Right cardiac atrium (tissue), 5 donors: Measurements from ENCODE around the gene COPS8. TPM values are rescaled to one million over a fixed set of nuclear protein-coding genes. Genes with fewer than 3 reads are reported as not detected.

ENCODE experiments used
- ATAC-seq, 2 donors: fragments of 200-7000 bp; cut with Tn5 transposase; one replicate each; pipeline versions ENCODE4 v1.8.0 to v1.9.1; 2020; ENCODE audit warnings: moderate library complexity in 2 of 2, mild to moderate bottlenecking in 1 of 2
- DNase-seq, 3 donors: peaks; one replicate each; pipeline ENCODE4 v3.0.0-alpha.2; 2020
- H3K27ac ChIP-seq: one replicate; pipeline ENCODE4 v1.5.1; 2013; ENCODE audit warnings: mild to moderate bottlenecking, low read length, control low read depth, moderate library complexity
- H3K27me3 ChIP-seq: one replicate; pipeline ENCODE4 v1.6.1; 2013; ENCODE audit not compliant: control insufficient read depth, insufficient read depth
- H3K4me1 ChIP-seq: one replicate; pipeline ENCODE4 v1.6.1; 2013; ENCODE audit warnings: low read length; ENCODE audit not compliant: control insufficient read depth, insufficient read depth
- H3K4me3 ChIP-seq: one replicate; pipeline ENCODE4 v1.5.1; 2013; ENCODE audit warnings: low read length, control low read depth
- H3K9me3 ChIP-seq: one replicate; pipeline ENCODE4 v1.6.1; 2013; ENCODE audit warnings: low read length; ENCODE audit not compliant: control insufficient read depth
- WGBS: extraction: QIAGEN DNeasy Blood & Tissue Kit; methylation state at CpG from one replicate; pipeline ENCODE4 v1.1.7; 2013; 5-methylcytosine and 5-hydroxymethylcytosine counted together
- intact Hi-C, 4 donors: fragments of 100-400 bp; cut with DNase I; formaldehyde crosslinking; loops; one replicate each; pipeline versions ENCODE4 v1.11.0 to v1.14.0; 2022 to 2023
- long read RNA-seq, 4 donors: library from polyadenylated mRNA; unstranded; transcript quantifications; one replicate each; pipeline ENCODE4 v2.0.0, GENCODE V29; 2020 to 2021
- polyA plus RNA-seq: library from polyadenylated mRNA; stranded (reverse); fragments of 200-250 nt; gene quantifications from one replicate; pipeline ENCODE4 v1.2.3, GENCODE V29; 2013
- total RNA-seq, 4 donors: library from RNA; stranded (reverse); fragmentation: NEBNext Ultra II Directional; extraction: Animal tissue kit (Norgen Biotek cat#: 25700); gene quantifications; one replicate each; pipeline ENCODE4 v1.2.1, GENCODE V29; 2021
- donor health status: healthy with polysubstance abuse.
- donor health status: DM: no; HTN: yes; CAD: no.
- donor health status: DM: no; HTN: no; CAD: no.
- donor health status: DM: no; HTN: yes; CAD: no; lungs with severe emphysema.
- donor health status: DM: yes; HTN: yes; CAD: no.

Gene COPS8
- total RNA-seq (10 to 100 TPM; 70.1 to 91.4 (median 87.8) TPM), polyA plus RNA-seq (76.4 TPM)
- long read RNA-seq, donor 1, full-length matches to known transcripts = 124 of 135 reads
- long read RNA-seq, donor 1, partial matches to known transcripts = 1 of 135 reads
- long read RNA-seq, donor 1, other reads (novel, unspliced or antisense) = 10 of 135 reads
- long read RNA-seq, donor 2, full-length matches to known transcripts = 44 of 47 reads
- long read RNA-seq, donor 2, partial matches to known transcripts = 0 of 47 reads
- long read RNA-seq, donor 2, other reads (novel, unspliced or antisense) = 3 of 47 reads
- long read RNA-seq, donor 3, full-length matches to known transcripts = 200 of 219 reads
- long read RNA-seq, donor 3, partial matches to known transcripts = 3 of 219 reads
- long read RNA-seq, donor 3, other reads (novel, unspliced or antisense) = 16 of 219 reads
- long read RNA-seq, donor 4, full-length matches to known transcripts = 44 of 49 reads
- long read RNA-seq, donor 4, partial matches to known transcripts = 1 of 49 reads
- long read RNA-seq, donor 4, other reads (novel, unspliced or antisense) = 4 of 49 reads

DNA sequence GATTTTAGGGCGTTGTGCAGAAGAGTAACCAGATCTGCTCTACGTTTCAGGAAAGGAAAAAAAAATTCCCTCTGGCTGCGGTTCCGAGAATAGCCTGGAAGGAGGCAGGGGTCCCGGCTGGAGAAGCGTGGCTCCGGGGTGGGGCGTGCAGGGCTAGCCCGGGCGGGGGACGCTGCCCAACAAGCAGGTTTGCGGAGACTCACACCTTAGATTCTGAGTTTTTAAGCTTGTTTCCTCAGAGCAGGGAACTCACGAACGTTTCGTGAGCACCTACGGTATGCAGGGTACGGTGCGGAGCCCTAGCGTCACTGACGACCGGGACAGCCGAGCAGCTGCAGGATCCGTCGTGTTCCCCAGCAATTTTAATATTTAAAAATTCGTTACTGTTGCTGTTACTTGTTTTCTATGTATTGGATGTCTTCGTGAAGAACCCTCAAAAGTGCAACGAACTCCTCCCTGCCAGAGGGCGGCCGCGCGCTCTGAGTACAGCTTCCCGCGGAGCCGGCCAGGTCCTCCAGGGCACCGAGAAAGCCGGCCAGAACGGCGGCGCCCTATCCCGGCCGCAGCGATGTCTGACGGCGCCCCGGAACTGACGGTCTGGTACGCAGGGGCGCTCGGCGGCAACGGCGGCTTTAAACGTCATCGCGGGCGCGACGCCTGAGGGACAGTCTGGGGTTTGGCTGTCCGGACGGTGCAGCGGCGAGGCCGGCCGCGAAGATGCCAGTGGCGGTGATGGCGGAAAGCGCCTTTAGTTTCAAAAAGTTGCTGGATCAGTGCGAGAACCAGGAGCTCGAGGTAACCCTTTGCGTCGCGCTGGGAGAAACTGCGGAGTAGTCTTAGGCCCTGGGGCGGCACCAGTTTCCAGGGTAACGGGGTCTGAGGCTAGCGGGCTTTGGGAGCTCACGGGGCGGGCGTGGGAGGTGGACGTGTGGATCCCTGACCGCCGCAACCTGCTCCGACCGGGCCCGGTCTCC lies at the start of gene COPS8:
TSS of gene COPS8 (plus strand) at position 642 of the 974 bp plus-strand sequence. CDS start at position 718, 76 bp downstream.
- Histone ChIP-seq H3K4me1 (no peaks in the 10 kb centered on the region), H3K9me3 (no peaks in the 10 kb centered on the region), H3K27me3 (no peaks in the 10 kb centered on the region), H3K27ac (peak within 1 kb of the TSS; percentile 98), H3K4me3 (peak within 1 kb of the TSS; percentile 77)
- DNase-seq (peak; percentile 96 to 99 (median 98)), ATAC-seq (peak; percentile 99)
- WGBS = under 1% methylated on average over 86 of the region's 86 CpGs
- intact Hi-C loops = no loop called here

- intact Hi-C loops = no loop called here
- no peaks in the 10 kb centered on the region for H3K27me3 ChIP-seq
- no peaks in the 10 kb centered on the region for H3K4me1 ChIP-seq
- no peaks in the 10 kb centered on the region for H3K9me3 ChIP-seq
- no peak overlapping the region for H3K4me3 ChIP-seq
- no peak overlapping the region for H3K27ac ChIP-seq
- ATAC-seq (no peak), DNase-seq (no peak)
- WGBS = 92% methylated on average over 14 of the region's 14 CpGs
These were observed 46.2 kb upstream of the COPS8 start for GRCh38 chr2:237039301-237040031.

DNA sequence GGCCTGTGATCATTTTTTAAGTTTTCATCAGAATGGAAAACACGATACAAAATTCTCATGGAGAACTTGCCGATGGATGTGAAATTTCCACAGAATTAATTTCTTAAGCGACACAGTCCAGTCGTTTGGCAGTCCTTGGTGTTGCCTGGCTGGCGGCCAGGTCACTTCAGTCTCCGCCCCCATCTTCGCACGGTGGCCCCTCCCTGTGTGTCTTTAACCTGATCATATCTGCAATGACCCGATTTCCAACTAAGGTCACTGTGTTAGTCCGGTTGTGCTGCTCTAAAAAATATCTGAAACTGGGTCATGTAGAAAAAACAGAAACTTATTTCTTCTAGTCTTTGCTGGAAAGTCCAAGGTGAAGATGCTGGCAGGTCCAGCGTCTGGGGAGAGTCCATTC lies 44.5 kb upstream of the COPS8 start:
- no peak overlapping the region for H3K27ac ChIP-seq
- peak; percentile 31 to 81 for ATAC-seq
- intact Hi-C loops = no loop called here
- no peak overlapping the region for H3K4me3 ChIP-seq
- H3K9me3 ChIP-seq = no peaks in the 10 kb centered on the region
- H3K4me1 ChIP-seq = no peaks in the 10 kb centered on the region
- DNase-seq = peak; percentile 68 to 88 (median 85)
- 36% methylated on average over 11 of the region's 11 CpGs for WGBS
- no peaks in the 10 kb centered on the region for H3K27me3 ChIP-seq

DNA sequence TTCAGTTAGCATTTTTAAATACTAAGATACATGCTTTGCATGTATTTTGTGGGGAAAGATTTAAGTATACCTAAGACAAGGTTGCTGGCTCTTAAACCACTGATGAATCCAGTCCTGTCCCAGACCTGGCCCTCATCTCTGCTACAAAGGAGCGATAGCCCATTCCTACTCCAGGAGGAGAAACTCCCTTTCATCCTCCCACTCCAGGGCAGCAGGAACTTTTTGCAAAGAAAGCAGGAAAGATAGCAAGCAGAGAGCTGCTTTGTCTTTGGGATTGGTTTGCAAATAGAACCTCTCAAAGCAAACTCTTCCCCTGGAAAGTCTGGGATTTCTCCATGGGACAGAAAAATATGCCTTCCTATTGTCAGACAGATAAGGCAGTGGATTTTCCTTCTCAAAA lies 43.6 kb upstream of the COPS8 start:
- Histone ChIP-seq H3K4me3 (no peak overlapping the region), H3K27me3 (no peaks in the 10 kb centered on the region), H3K9me3 (no peaks in the 10 kb centered on the region), H3K4me1 (no peaks in the 10 kb centered on the region), H3K27ac (no peak overlapping the region)
- DNase-seq (no peak), ATAC-seq (no peak)
- WGBS = 60% methylated on average over 1 of the region's 1 CpG
- intact Hi-C loops = no loop called here

GRCh38 chr2:237043866-237044265 lies 41.8 kb upstream of the COPS8 start:
- H3K9me3 ChIP-seq = no peaks in the 10 kb centered on the region
- intact Hi-C loops = no loop called here
- ATAC-seq (no peak), DNase-seq (no peak)
- no peak overlapping the region for H3K4me3 ChIP-seq
- H3K27me3 ChIP-seq = no peaks in the 10 kb centered on the region
- 56% methylated on average over 5 of the region's 5 CpGs for WGBS
- no peak overlapping the region for H3K27ac ChIP-seq
- H3K4me1 ChIP-seq = no peaks in the 10 kb centered on the region

DNA sequence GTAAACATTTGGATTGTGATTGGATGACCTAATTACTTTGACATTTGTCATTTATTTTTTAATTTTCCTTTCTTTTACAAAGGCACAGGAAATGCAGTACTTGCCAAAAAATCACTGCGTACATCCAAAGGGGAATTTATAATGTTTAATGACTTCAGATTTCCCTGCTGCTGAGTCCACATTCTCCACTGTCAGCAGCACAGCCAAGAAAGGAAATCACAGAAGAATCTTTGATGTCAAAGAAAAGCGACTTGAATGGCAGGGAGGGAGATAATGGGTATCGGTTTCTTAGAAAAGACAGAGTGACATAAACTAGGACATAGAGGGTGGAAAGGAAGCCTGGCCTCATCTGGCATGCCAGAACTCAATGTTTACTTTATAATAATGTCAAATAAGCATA lies 41.4 kb upstream of the COPS8 start:
- DNase-seq = no peak
- no peak for ATAC-seq
- intact Hi-C loops = no loop called here
- H3K27me3 ChIP-seq = no peaks in the 10 kb centered on the region
- H3K4me1 ChIP-seq = no peaks in the 10 kb centered on the region
- H3K27ac ChIP-seq = no peak overlapping the region
- H3K4me3 ChIP-seq = no peak overlapping the region
- no peaks in the 10 kb centered on the region for H3K9me3 ChIP-seq
- 34% methylated on average over 3 of the region's 3 CpGs for WGBS

DNA sequence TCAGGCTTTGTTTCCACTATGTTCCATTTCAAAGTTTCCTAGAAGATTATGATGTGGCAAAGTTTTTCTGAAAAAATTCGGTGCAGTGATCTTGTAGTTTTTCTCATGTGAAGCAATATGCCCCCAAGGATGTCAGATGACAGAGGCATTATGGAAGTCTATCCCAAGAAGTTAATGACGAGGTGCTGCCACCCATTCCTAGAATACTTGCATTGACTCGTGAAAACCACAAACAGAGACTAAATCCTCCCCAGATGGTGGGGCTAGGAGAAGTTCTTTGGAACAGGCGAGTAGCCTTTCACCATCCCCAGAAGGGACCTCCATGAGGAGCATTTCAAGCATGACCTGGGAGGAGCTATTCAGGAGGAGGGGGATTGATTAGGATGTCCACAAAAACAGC lies 40.2 kb upstream of the COPS8 start:
- Histone ChIP-seq H3K27me3 (no peaks in the 10 kb centered on the region), H3K4me3 (no peak overlapping the region), H3K9me3 (no peaks in the 10 kb centered on the region), H3K4me1 (no peaks in the 10 kb centered on the region), H3K27ac (no peak overlapping the region)
- intact Hi-C loops = no loop called here
- WGBS = 84% methylated on average over 4 of the region's 4 CpGs
- DNase-seq (no peak), ATAC-seq (no peak)

- Histone ChIP-seq H3K27me3 (no peaks in the 10 kb centered on the region), H3K27ac (no peak overlapping the region), H3K9me3 (no peaks in the 10 kb centered on the region), H3K4me3 (no peak overlapping the region), H3K4me1 (no peaks in the 10 kb centered on the region)
- intact Hi-C loops = no loop called here
- ATAC-seq = no peak
- WGBS = 98% methylated on average over 1 of the region's 1 CpG
- no peak for DNase-seq
These were observed 37.1 kb upstream of the COPS8 start for GRCh38 chr2:237048595-237048994.

DNA sequence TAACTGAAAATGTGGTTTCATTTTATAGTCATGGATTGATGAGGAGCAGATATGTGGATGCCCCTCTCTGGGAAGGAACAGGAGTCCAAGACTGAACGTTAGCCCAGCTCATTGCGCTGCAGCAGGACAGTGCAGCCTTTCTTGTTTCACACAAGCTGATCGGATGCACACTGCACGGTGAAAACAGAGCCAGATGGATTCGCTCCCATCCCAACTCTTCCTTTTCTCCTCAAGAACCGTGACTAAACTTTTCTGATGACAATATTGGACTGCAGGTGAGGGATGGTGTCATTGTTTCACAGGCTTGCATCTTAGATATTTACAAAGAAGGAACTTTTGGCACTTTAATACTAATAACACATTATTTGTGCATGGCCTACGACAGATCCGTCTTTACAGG lies 33.8 kb upstream of the COPS8 start:
- Histone ChIP-seq H3K4me3 (no peak overlapping the region), H3K27ac (no peak overlapping the region), H3K9me3 (no peaks in the 10 kb centered on the region), H3K27me3 (no peaks in the 10 kb centered on the region), H3K4me1 (no peaks in the 10 kb centered on the region)
- no peak for DNase-seq
- 89% methylated on average over 8 of the region's 8 CpGs for WGBS
- intact Hi-C loops = loop anchor here in 1 of 4 donors (10.0 kb wide), 1 partner anchor 707 kb away; no protein-coding TSS in a partner anchor
- ATAC-seq = no peak

GRCh38 chr2:237053066-237053465 lies 32.6 kb upstream of the COPS8 start:
- H3K4me1 ChIP-seq = no peaks in the 10 kb centered on the region
- DNase-seq = no peak
- no peaks in the 10 kb centered on the region for H3K27me3 ChIP-seq
- no peak for ATAC-seq
- H3K9me3 ChIP-seq = no peaks in the 10 kb centered on the region
- no peak overlapping the region for H3K27ac ChIP-seq
- no peak overlapping the region for H3K4me3 ChIP-seq
- intact Hi-C loops = loop anchor here in 1 of 4 donors (10.0 kb wide), 1 partner anchor 708 kb away; no protein-coding TSS in a partner anchor
- WGBS = 84% methylated on average over 2 of the region's 2 CpGs
